GF-D8 (cell line): ENCODE data around the gene UTP3.
"Not testable (repeated sequence)": the region's sequence is repeated elsewhere in the genome, so short reads cannot be mapped to it uniquely, and the experiment has no call there.

Experiments
- DNase-seq: peaks from one replicate; lab custom pipeline; 2025; lab: John Stamatoyannopoulos, UW

Gene UTP3

DNA sequence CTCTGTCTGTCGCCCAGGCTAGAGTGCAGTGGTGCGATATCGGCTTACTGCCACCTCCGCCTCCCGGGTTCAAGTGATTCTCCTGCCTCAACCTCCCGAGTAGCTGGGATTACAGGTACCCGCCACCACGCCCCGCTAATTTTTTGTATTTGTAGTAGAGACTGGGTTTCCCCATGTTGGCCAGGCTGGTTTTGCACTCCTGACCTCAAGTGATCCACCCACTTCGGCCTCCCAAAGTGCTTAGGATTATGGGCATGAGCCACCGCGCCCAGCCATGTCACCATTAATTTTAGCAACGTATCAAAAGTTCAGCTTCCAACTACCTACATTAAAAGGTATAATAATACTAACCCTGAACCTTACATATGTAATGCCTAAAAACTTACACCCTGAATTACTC, 940 bp upstream of the UTP3 start:
- DNase-seq, result no peak

DNA sequence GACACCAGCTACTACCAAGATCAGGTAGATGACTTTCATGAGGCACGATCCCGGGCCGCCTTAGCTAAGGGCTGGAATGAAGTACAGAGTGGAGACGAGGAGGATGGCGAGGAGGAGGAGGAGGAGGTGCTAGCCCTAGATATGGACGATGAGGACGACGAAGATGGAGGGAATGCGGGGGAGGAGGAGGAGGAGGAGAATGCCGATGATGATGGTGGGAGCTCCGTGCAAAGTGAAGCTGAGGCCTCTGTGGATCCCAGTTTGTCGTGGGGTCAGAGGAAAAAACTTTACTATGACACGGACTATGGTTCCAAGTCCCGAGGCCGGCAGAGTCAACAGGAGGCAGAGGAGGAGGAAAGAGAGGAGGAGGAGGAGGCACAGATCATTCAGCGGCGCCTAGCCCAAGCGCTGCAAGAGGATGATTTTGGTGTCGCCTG, 481 bp downstream of the UTP3 start:
- DNase-seq, result no peak

GRCh38 chr4:70691661-70692060, 3.3 kb downstream of the UTP3 start:
- DNase-seq, result no peak

GRCh38 chr4:70694633-70695032, 6.3 kb downstream of the UTP3 start:
- DNase-seq, result not testable (repeated sequence)

- DNase-seq, result not testable (repeated sequence)
These were observed 10.1 kb downstream of the UTP3 start for GRCh38 chr4:70698435-70698834.

DNA sequence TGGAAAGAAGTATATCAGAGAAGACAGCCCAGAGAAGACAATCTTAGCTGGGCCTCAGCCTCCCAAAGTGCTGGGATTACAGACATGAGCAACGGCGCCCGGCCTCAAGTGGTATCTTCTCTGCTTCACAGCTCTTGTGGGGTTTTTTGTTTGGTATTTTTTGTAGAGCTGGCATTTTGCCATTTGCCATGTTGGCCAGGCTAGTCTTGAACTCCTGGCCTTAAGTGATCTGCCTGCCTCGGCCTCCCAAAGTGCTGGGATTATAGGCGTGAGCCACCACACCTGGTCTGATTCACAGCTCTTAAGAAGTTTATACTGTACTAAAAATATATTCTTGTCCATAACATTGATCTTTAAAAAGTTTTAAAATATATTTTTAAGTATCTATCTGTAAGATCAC, 12.4 kb downstream of the UTP3 start:
- DNase-seq, result no peak

GRCh38 chr4:70701271-70701670, 12.9 kb downstream of the UTP3 start:
- no peak for DNase-seq

DNA sequence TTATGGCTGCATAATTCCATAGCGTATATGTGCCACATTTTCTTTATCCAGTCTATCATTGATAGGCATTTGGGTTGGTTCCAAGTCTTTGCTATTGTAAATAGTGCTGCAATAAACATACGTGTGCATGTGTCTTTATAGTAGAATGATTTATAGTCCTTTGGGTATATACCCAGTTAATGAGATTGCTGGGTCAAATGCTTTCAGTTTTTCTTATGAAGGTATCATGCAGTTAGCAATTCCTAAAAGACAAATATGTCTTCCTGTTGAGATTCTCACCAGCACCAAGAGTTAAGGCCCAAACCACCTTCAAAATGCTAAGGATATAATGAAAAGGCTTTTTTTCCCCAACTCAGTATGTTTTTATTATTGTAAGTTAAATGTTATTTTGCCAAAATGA, 14.3 kb downstream of the UTP3 start:
- DNase-seq, result not testable (repeated sequence)

DNA sequence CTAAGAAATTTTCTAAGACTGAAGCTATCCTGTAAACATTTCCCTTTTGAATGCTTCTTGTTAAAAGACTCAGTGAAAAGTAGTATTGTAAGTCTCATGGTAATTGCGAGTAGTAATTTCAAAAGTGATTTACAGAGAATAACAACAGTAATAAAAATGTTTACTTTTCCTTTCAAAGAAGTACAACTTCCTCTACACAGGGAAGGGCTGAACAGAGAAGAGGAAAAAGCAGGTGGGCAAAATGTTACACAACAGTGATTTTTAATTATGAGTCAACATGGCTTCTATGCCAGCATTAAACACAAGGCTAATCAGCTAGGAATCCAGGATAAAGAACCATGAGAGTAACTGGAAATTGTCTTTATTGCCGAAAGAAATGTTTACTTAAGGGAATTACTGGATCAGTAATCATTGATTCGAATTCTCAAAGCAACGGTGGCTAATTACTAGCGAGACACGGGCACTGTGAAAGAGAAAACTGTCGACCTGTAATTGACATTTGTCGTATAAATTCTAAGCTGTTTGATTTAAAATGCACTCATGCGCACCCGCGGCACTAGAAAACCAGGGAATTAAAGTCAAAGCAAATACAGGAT, 15.4 kb downstream of the UTP3 start:
- no peak for DNase-seq

DNA sequence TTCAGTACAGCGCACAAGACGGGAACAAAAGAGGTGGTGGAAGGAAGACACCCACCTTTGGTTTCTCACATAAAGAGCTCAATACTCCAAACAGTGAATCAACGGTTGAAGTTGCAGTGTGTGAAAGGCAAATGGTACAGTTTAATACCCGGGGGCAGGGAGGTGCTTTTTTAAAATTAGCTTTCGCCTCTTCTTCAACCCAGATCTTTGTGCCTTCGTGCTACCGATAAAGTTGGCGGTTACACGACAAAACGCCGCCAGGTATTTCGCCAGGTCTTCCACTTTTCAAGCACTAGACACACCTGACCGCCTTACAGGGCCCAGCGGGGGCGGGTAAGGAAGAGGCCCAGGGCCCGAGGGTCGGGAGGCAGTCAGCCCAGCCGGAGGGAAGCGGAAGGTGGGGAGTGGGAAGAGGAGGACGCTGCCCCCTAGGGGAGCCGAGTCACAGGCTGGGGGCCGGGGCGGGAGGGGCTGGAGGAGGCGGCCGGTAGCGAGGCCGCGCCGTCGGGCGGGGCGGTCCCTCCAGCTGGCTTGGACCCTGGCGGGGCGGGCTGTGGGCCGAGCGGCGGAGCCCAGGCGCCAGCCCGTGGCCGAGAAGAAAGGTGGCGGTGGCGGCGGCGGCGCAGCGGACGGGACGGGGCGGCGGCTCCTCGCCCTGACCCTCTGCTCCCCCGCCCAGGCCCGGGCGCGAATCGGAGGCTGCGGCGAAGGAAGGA, 16.0 kb downstream of the UTP3 start:
- DNase-seq, result peak; percentile 22

- DNase-seq, result no peak
These were observed 16.5 kb downstream of the UTP3 start for GRCh38 chr4:70704931-70705182.

GRCh38 chr4:70705183-70706043, 17.1 kb downstream of the UTP3 start:
- DNase-seq, result peak; percentile 50

DNA sequence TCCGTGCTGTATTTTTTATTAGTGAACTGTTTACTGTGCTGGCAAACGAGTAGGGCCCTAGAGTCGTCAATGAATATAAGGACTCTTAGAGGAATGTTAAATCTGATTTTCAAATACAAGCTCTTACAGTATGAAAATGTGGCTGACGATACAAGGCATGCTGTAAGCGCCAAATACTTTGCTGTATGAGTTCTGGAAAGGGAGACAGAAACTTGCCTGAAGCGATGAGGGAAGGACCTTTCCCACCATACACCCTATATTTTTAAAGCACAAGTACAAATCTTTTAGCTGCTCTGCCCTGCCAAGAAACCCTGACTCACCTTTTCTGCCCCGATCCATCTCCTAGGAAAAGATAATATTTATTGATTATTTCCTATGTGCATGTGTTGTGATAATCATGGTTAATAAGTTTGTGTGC, 17.7 kb downstream of the UTP3 start:
- DNase-seq, result no peak

DNA sequence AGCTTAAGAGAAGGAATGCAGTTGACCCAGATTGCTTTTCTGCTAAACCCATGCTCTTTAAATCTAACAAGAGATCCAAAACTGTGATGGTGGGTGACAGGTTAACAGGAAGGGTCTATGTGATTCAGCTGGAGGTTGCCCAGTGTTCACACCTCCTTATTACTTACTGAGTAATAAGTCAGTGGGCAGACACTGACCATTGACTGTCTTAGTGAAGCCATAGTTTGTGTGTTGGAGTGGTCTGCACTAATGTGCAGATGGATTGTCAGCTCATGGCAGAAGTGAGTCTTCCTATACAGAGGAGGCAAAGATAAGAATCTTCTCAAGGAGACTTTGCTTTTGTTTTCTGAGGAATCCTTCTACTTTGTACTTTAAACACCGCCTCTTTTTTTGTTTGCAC, 18.2 kb downstream of the UTP3 start:
- DNase-seq, result no peak

- no peak for DNase-seq
These were observed 21.4 kb downstream of the UTP3 start for GRCh38 chr4:70709611-70710205.

- DNase-seq, result no peak
These were observed 23.3 kb downstream of the UTP3 start for GRCh38 chr4:70711599-70711998.

DNA sequence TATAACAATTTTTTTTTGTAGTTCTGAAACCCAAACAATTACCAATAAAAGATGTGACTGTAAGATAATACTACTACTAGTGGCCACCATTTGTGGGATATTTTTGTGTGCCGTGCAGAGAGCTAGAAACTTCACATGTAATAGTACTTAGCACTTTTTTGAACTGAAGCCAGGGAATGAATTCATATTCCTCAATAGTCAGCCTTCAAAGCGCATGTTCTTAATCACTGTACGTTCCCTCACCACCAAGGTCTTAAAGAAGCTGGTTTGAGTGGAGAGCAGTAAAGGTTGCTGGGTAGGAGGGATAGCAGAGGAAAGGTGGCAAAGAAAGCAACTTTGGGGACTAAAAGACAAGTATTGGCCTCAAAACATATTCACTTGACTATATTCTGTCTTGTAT, 23.8 kb downstream of the UTP3 start:
- no peak for DNase-seq

- no peak for DNase-seq
These were observed 24.5 kb downstream of the UTP3 start for GRCh38 chr4:70712604-70713452.

GRCh38 chr4:70713453-70714078, 25.2 kb downstream of the UTP3 start:
- DNase-seq, result peak; percentile 7

DNA sequence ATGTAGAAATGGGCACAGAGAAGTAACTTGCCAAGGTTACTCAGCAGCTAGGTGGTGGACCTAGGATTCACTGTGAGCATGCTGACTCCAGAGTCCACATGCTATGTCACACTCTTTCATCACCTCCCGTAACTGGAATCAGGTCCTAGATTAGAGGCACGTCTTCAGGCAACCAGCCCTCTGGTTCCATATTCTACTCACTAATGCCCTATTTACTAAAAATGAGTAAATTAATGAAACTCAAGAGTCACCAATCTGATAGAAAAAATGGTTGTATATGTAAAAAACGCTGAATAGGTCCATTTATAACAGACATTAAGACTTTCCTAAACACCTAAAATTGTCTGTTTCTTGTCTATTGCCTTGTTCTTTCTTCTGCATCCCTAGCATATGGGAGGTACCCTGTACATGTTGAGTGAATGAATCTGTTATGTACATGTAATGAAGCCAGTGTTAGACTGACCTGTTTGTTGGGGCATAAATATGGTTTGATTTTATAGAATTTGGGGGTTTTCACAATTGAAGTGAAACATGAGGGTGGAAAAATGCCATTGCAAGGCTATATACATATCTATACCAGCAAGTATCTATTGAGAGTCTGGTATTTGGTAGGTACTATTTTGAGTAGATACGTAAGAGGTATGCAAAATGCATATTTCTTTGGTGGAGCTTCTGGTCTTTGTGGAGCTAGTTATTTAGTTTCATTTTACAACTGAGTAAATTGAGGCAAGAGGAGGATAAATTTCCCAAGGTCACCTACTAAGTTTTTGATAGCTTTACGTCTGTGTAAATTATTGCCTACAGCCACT, 26.0 kb downstream of the UTP3 start:
- DNase-seq, result no peak

DNA sequence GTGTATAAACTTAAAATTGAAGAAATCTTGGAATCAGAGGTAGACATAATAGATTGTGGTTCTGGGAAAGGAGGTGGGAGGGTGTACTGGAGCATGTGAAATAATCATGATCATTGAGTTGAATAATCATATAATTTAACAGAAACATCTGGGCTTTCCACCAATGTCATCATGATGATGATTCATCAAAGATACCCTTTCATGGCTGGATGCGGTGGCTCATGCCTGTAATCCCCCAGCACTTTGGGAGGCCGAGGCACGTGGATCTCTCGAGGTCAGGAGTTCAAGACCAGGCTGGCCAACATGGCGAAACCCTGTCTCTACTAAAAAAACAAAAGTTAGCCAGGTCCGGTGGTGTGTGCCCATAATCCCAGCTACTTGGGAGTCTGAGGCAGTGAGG, 26.8 kb downstream of the UTP3 start:
- no peak for DNase-seq
